SK-N-SH treated with all-trans-retinoic acid at 6 μM for 48 hours (cell line): ENCODE data around the gene RSPRY1.

Source experiments
- ATAC-seq: fragments of 200-7000 bp; cut with Tn5 transposase; 3 replicates; pipeline ENCODE4 v1.9.1; 2020; ENCODE audit warnings: mild to moderate bottlenecking, moderate library complexity
- ARNTL ChIP-seq: fragments of 450-650 bp; formaldehyde crosslinking; IDR thresholded peaks from 2 replicates; pipeline ENCODE4 v1.5.0; 2020; ENCODE audit warnings: low read depth, mild to moderate bottlenecking, moderate library complexity, borderline replicate concordance
- BACH2 ChIP-seq: fragments of 250-450 bp; sonication (Bioruptor Pico); IDR thresholded peaks from 2 replicates; pipeline ENCODE4 v1.9.0; 2021; ENCODE audit warnings: mild to moderate bottlenecking, borderline replicate concordance
- CSDC2 ChIP-seq: fragments of 250-450 bp; sonication (Bioruptor Pico); IDR thresholded peaks from 2 replicates; pipeline ENCODE4 v1.5.0; 2020; ENCODE audit warnings: mild to moderate bottlenecking, moderate library complexity
- ESRRG ChIP-seq: fragments of 250-450 bp; sonication (Bioruptor Pico); IDR thresholded peaks from 2 replicates; pipeline ENCODE4 v1.6.1; 2021; ENCODE audit warnings: mild to moderate bottlenecking
- GLIS3 ChIP-seq: fragments of 250-450 bp; sonication (Bioruptor Pico); IDR thresholded peaks from 2 replicates; pipeline ENCODE4 v1.5.0; 2020; ENCODE audit warnings: mild to moderate bottlenecking, moderate library complexity
- OSR1 ChIP-seq: fragments of 250-450 bp; sonication (Bioruptor Pico); IDR thresholded peaks from 2 replicates; pipeline ENCODE4 v1.8.0; 2022; ENCODE audit warnings: moderate library complexity, mild to moderate bottlenecking, inconsistent platforms
- PPARA ChIP-seq: fragments of 250-450 bp; sonication (Bioruptor Pico); IDR thresholded peaks from 2 replicates; pipeline ENCODE4 v1.5.0; 2020; ENCODE audit warnings: mild to moderate bottlenecking, borderline replicate concordance
- RARB ChIP-seq: fragments of 250-450 bp; sonication (Bioruptor Pico); IDR thresholded peaks from 2 replicates; pipeline ENCODE4 v1.8.0; 2021; ENCODE audit warnings: mild to moderate bottlenecking, moderate library complexity
- SNAI2 ChIP-seq: fragments of 250-450 bp; sonication (Bioruptor Pico); IDR thresholded peaks from 2 replicates; pipeline ENCODE4 v1.5.0; 2020; ENCODE audit warnings: mild to moderate bottlenecking, moderate library complexity
- TCF4 ChIP-seq: fragments of 250-450 bp; sonication (Bioruptor Pico); IDR thresholded peaks from 2 replicates; pipeline ENCODE4 v1.8.0; 2021; ENCODE audit warnings: mild to moderate bottlenecking, moderate library complexity, borderline replicate concordance
- TOX ChIP-seq: fragments of 250-450 bp; sonication (Bioruptor Pico); IDR thresholded peaks from 2 replicates; pipeline ENCODE4 v1.8.0; 2021; ENCODE audit warnings: mild to moderate bottlenecking, moderate library complexity, borderline replicate concordance
- ZC3H10 ChIP-seq: fragments of 250-450 bp; sonication (Bioruptor Pico); IDR thresholded peaks from 2 replicates; pipeline ENCODE4 v1.5.1; 2021; ENCODE audit warnings: mild to moderate bottlenecking, moderate library complexity
- ZFP3 ChIP-seq: fragments of 250-450 bp; sonication (Bioruptor Pico); IDR thresholded peaks from 2 replicates; pipeline ENCODE4 v1.5.0; 2020; ENCODE audit warnings: mild to moderate bottlenecking, moderate library complexity
- ZFP30 ChIP-seq: fragments of 450-650 bp; formaldehyde crosslinking; IDR thresholded peaks from 2 replicates; pipeline ENCODE4 v1.5.0; 2022; ENCODE audit warnings: mild to moderate bottlenecking, moderate library complexity
- ZNF565 ChIP-seq: fragments of 450-650 bp; formaldehyde crosslinking; conservative IDR thresholded peaks from 2 replicates; pipeline ENCODE4 v1.5.0; 2020; ENCODE audit warnings: low read depth, mild to moderate bottlenecking, moderate library complexity
- ZNF70 ChIP-seq: fragments of 450-650 bp; formaldehyde crosslinking; IDR thresholded peaks from 2 replicates; pipeline ENCODE4 v1.5.0; 2020; ENCODE audit warnings: mild to moderate bottlenecking, moderate library complexity
- ZNF8 ChIP-seq: fragments of 450-650 bp; formaldehyde crosslinking; IDR thresholded peaks from 2 replicates; pipeline ENCODE4 v1.5.0; 2020; ENCODE audit warnings: mild to moderate bottlenecking, moderate library complexity
- TF ChIP-seq, protein P1 (sequence below): fragments of 250-450 bp; sonication (Bioruptor Pico); IDR thresholded peaks from 2 replicates; pipeline ENCODE4 v1.8.0; 2021; ENCODE audit warnings: low read depth, mild to moderate bottlenecking, moderate library complexity, borderline replicate concordance
- TF ChIP-seq, protein P2 (sequence below): fragments of 250-450 bp; sonication (Bioruptor Pico); IDR thresholded peaks from 2 replicates; pipeline ENCODE4 v1.5.1; 2021; ENCODE audit warnings: mild to moderate bottlenecking, moderate library complexity
- TF ChIP-seq, protein P3 (sequence below): fragments of 250-450 bp; sonication (Bioruptor Pico); IDR thresholded peaks from 2 replicates; pipeline ENCODE4 v1.5.1; 2020; ENCODE audit warnings: low read depth, mild to moderate bottlenecking, moderate library complexity
- TF ChIP-seq, protein P4 (sequence below): fragments of 250-450 bp; sonication (Bioruptor Pico); IDR thresholded peaks from 2 replicates; pipeline ENCODE4 v1.8.0; 2020; ENCODE audit warnings: mild to moderate bottlenecking, moderate library complexity, borderline replicate concordance
- TF ChIP-seq, protein P5 (sequence below): fragments of 250-450 bp; sonication (Bioruptor Pico); IDR thresholded peaks from 2 replicates; pipeline ENCODE4 v1.5.0; 2020; ENCODE audit warnings: mild to moderate bottlenecking, moderate library complexity

Gene RSPRY1

DNA sequence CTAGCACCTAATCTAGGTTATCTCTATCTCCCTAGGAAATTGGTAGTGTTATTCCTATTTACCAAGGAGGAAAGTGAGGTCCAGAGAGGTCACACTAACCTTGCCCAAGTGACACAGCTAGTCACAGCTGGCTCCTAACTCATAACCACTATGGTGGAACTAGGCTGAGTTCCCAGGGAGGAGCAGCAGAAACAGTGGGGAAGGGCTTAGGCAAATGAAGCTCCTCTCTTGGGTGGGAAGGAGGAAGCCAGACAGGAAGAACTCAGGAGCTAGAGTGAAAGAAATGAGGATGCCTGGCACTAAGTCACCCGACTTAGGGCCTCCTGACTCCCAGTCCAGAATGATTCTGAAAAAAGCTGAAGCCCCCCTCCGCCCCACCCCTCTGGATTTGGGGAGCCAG is 34.8 kb upstream of the RSPRY1 start:
- no peak for TF ChIP-seq BACH2
- no peak for TF ChIP-seq OSR1 (CRISPR knock-in tag)
- TF ChIP-seq ZFP30 (CRISPR knock-in tag) = no peak
- no peak for TF ChIP-seq ESRRG
- no peak for TF ChIP-seq ZNF8
- no peak for TF ChIP-seq SNAI2 (CRISPR knock-in tag)
- no peak for TF ChIP-seq ZNF70 (CRISPR knock-in tag)
- no peak for TF ChIP-seq CSDC2 (CRISPR knock-in tag)
- no peak for TF ChIP-seq ARNTL (CRISPR knock-in tag)
- no peak for ATAC-seq

DNA sequence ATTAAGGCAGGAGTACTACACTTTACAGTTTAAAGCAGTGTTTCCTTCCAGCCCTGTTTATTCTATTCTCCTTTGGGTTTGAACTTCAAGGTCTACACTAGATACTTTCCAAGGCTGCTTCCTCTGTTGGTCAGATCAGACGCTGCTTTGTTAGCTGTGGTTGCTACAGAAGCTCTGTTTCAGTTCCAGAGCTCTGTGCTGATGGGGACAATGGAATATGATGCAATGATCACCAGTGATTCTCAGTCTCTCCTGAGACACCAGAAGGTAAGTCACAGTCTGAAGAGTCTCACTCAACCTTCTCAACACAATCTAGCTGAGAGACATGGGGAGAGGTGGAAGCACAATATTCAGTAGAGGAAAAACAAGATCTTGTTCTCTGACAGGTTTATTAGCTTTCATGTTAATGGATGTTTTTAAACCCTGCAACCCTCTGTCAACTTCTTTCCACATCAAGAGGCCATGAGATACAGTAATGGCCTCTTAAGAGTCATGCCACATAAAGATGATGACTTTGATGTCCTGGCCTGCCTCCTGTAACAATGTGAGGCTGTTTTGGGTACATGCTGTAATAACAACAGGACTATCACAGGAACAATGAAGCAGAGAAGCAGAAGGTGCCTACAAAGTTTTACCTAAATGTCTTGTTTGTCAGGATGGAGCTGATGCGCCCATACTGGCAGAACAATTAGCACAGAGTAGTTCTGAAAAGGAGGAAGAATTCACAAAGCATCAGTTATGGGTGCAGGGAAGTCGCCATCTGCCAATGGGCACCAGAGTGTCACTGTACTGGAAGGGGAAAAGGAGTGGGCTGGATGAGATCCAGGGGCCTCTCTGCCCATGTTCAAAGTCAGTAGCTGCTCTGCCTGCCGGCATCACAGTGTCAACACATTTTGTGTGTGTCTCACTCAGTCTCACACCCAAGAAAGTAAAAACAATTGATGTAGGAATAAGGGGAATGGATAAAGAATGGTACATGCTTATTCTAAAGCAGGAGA is 33.7 kb upstream of the RSPRY1 start:
- TF ChIP-seq SNAI2 (CRISPR knock-in tag) = no peak
- TF ChIP-seq, protein P1, sequence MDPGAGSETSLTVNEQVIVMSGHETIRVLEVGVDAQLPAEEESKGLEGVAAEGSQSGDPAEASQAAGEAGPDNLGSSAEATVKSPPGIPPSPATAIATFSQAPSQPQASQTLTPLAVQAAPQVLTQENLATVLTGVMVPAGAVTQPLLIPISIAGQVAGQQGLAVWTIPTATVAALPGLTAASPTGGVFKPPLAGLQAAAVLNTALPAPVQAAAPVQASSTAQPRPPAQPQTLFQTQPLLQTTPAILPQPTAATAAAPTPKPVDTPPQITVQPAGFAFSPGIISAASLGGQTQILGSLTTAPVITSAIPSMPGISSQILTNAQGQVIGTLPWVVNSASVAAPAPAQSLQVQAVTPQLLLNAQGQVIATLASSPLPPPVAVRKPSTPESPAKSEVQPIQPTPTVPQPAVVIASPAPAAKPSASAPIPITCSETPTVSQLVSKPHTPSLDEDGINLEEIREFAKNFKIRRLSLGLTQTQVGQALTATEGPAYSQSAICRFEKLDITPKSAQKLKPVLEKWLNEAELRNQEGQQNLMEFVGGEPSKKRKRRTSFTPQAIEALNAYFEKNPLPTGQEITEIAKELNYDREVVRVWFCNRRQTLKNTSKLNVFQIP = no peak
- no peak for TF ChIP-seq PPARA (CRISPR knock-in tag)
- TF ChIP-seq TOX (CRISPR knock-in tag) = no peak
- no peak for TF ChIP-seq RARB (CRISPR knock-in tag)
- no peak for TF ChIP-seq ZFP30 (CRISPR knock-in tag)
- TF ChIP-seq ZNF8 = no peak
- TF ChIP-seq, protein P2, sequence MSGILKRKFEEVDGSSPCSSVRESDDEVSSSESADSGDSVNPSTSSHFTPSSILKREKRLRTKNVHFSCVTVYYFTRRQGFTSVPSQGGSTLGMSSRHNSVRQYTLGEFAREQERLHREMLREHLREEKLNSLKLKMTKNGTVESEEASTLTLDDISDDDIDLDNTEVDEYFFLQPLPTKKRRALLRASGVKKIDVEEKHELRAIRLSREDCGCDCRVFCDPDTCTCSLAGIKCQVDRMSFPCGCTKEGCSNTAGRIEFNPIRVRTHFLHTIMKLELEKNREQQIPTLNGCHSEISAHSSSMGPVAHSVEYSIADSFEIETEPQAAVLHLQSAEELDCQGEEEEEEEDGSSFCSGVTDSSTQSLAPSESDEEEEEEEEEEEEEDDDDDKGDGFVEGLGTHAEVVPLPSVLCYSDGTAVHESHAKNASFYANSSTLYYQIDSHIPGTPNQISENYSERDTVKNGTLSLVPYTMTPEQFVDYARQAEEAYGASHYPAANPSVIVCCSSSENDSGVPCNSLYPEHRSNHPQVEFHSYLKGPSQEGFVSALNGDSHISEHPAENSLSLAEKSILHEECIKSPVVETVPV (CRISPR knock-in tag) = no peak
- TF ChIP-seq BACH2 = no peak
- TF ChIP-seq CSDC2 (CRISPR knock-in tag) = no peak
- TF ChIP-seq ZC3H10 (CRISPR knock-in tag) = no peak
- no peak for TF ChIP-seq ZFP3 (CRISPR knock-in tag)

DNA sequence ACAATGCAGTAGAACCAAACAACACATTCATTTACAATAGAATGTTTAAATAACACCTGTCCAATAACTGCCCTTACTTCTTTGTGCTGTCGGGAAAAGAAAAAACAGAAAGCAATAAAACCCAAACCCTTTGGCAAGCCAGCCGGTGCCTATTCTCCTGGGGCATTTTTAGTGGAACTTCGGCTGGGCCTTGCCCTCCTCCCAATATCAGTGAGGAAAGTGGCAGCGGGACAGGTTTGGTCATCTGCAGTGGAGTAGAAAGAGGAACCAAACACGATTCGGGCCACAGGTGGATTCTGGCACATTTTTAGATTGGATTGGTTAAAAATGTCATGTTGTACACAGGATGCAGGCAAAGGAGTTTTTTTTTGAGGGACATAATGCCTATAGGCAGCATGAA is 32.3 kb upstream of the RSPRY1 start:
- TF ChIP-seq, protein P3, sequence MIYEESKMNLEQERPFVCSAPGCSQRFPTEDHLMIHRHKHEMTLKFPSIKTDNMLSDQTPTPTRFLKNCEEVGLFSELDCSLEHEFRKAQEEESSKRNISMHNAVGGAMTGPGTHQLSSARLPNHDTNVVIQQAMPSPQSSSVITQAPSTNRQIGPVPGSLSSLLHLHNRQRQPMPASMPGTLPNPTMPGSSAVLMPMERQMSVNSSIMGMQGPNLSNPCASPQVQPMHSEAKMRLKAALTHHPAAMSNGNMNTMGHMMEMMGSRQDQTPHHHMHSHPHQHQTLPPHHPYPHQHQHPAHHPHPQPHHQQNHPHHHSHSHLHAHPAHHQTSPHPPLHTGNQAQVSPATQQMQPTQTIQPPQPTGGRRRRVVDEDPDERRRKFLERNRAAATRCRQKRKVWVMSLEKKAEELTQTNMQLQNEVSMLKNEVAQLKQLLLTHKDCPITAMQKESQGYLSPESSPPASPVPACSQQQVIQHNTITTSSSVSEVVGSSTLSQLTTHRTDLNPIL (CRISPR knock-in tag) = no peak
- TF ChIP-seq ZNF70 (CRISPR knock-in tag) (no peak), TCF4 (CRISPR knock-in tag) (no peak), BACH2 (no peak), TOX (CRISPR knock-in tag) (no peak), CSDC2 (CRISPR knock-in tag) (no peak), RARB (CRISPR knock-in tag) (no peak), SNAI2 (CRISPR knock-in tag) (no peak), ZNF8 (no peak), ZNF565 (CRISPR knock-in tag) (no peak), ESRRG (no peak), ZC3H10 (CRISPR knock-in tag) (no peak), ZFP30 (CRISPR knock-in tag) (no peak), ZFP3 (CRISPR knock-in tag) (no peak), OSR1 (CRISPR knock-in tag) (no peak), GLIS3 (no peak)
- TF ChIP-seq, protein P4, sequence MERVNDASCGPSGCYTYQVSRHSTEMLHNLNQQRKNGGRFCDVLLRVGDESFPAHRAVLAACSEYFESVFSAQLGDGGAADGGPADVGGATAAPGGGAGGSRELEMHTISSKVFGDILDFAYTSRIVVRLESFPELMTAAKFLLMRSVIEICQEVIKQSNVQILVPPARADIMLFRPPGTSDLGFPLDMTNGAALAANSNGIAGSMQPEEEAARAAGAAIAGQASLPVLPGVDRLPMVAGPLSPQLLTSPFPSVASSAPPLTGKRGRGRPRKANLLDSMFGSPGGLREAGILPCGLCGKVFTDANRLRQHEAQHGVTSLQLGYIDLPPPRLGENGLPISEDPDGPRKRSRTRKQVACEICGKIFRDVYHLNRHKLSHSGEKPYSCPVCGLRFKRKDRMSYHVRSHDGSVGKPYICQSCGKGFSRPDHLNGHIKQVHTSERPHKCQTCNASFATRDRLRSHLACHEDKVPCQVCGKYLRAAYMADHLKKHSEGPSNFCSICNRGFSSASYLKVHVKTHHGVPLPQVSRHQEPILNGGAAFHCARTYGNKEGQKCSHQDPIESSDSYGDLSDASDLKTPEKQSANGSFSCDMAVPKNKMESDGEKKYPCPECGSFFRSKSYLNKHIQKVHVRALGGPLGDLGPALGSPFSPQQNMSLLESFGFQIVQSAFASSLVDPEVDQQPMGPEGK = no peak
- TF ChIP-seq, protein P2 (CRISPR knock-in tag) = no peak
- TF ChIP-seq, protein P5, sequence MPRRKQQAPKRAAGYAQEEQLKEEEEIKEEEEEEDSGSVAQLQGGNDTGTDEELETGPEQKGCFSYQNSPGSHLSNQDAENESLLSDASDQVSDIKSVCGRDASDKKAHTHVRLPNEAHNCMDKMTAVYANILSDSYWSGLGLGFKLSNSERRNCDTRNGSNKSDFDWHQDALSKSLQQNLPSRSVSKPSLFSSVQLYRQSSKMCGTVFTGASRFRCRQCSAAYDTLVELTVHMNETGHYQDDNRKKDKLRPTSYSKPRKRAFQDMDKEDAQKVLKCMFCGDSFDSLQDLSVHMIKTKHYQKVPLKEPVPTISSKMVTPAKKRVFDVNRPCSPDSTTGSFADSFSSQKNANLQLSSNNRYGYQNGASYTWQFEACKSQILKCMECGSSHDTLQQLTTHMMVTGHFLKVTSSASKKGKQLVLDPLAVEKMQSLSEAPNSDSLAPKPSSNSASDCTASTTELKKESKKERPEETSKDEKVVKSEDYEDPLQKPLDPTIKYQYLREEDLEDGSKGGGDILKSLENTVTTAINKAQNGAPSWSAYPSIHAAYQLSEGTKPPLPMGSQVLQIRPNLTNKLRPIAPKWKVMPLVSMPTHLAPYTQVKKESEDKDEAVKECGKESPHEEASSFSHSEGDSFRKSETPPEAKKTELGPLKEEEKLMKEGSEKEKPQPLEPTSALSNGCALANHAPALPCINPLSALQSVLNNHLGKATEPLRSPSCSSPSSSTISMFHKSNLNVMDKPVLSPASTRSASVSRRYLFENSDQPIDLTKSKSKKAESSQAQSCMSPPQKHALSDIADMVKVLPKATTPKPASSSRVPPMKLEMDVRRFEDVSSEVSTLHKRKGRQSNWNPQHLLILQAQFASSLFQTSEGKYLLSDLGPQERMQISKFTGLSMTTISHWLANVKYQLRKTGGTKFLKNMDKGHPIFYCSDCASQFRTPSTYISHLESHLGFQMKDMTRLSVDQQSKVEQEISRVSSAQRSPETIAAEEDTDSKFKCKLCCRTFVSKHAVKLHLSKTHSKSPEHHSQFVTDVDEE (CRISPR knock-in tag) = no peak
- TF ChIP-seq, protein P1 = no peak
- TF ChIP-seq, all 23 proteins: peak for 0
- ATAC-seq = no peak

More for the DNA sequence above, 33.7 kb upstream of the RSPRY1 start:
- ATAC-seq = no peak
